ENCODE results near the gene RERE.
"Not testable (repeated sequence)": the region's sequence is repeated elsewhere in the genome, so short reads cannot be mapped to it uniquely, and the experiment has no call there.

Gene RERE

DNA sequence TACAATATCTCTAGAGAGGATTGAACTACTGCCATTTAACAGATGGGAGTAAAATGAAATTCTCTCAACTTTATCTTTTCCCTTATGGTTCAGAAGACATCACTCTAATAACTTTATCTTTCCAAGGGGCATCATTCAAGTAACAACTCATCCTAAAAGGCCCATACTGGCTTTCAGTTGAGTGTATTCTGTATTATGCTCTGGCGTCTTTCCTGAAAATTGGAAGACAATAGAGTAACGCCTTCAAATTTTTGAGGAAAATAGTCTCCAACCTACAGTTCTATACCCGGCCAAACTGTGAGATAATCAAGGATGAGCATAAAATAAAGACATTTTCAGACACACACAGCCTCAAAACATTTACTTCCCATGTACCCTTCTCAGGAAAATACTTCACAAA is 103.3 kb downstream of the RERE start:
- no peak for DNase-seq (ENCODE audit: low spot score)

DNA sequence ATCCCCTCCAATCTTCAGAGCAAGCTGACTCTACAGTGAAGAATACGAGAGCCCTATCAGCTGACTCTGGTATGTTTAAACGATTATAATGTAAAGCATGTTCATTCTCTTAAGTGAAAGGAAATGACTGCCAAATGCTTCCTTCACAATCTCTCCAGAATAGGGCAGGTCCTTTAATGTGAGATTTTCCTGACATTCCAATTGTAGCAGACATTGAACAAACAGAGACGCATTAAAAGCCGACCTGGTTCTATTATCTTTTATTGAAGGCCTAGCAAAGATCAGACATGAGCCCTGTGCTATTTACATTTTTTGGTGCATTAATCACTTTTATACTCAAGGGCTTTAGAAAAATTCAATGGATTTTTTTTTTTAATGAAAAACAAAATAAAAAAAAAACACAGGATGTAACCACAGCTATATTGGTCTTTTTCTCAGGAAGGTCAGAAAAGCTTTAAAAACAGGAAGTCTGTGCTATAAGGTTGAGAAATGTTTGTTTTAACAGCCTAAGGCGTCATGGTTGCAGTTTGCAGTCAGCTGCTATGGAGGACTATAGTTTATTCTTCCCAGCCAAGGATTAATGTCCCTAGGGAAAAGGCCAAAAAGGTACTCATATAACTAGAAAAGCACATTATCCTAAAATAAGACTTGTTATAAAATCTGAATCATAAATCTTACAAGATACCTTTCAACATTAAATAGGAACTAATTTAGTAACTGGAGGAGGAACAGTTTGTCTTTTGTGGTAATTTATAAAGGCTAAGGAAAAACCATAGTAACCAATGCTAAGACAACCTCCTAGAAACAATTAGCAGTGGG is 104.8 kb downstream of the RERE start:
- peak; percentile 57 for DNase-seq (ENCODE audit: low spot score)

DNA sequence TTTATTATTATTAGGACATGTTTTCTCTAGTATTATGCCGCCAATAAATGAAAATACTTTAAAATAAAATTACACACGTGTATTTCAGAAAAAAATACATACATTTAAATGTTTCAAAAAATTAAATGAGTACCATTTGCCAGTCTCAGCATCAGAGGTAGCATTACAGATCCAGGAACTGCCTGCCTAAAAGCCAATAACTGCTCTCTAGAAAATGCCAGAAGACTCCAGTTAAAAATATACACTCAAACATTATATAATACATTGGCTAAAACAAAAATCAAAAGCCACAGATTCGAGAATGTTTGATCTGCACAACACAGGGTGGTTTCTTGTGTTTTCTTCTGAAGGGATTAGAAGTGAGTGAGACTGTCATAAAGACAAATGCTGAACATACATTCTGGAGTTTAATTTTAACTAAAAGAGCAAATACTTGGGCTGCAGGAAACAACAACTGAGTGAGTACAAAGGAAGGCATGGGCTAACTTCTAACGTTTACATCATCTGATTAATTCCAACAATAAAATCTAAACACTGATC is 105.5 kb downstream of the RERE start:
- DNase-seq (ENCODE audit: low spot score): no peak

DNA sequence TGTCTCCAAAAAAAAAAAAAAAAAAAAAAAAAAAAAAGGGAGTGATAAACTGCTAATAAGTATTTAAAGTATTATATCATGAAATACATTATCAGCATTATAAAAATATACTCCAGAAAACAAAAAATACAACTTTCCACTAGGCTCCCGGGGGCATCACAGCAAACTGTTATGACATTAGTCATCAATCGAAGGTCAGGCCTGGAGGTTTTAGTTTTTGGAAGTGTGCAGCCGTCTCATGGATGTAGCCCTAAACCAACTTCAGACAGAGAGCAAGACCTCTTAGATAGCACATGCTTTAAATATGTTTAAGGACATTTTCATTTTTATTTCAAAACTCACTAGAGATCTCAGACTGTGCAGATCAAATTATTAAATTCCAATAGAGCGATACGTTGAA is 106.3 kb downstream of the RERE start:
- DNase-seq (ENCODE audit: low spot score): no peak

DNA sequence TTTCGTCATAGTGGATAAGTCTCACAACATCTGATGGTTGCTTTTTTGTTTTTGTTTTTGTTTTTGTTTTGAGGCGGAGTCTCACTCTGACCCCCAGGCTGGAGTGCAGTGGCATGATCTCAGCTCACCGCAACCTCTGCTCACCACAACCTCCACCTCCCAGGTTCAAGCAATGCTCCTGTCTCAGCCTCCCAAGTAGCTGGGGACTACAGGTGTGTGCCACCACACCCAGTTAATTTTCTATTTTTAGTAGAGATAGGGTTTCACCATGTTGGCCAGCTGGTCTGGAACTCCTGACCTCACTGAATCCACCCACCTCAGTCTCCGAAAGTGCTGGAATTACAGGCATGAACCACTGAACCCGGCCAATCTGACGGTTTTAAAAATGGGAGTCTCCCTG is 109.2 kb downstream of the RERE start:
- no peak for DNase-seq (ENCODE audit: low spot score)

DNA sequence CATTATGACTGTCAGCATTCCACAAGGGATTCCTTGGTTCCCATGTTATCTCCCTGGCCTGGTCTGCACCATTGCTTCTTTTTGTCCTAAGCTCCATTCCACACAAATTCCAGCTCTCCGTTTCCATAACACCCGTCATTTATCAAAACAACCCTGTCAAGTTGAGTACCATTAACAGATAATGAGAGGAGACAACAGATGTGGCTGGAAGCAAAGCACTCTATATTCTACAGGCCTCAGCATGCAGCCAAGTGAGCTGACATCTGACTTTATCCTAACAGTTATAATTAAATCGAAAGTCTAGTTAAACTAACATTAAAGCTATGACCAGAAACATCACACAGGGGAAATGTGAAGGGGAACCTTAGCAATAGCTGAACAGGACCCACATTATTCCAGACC is 110.4 kb downstream of the RERE start:
- DNase-seq (ENCODE audit: low spot score): peak; percentile 25

DNA sequence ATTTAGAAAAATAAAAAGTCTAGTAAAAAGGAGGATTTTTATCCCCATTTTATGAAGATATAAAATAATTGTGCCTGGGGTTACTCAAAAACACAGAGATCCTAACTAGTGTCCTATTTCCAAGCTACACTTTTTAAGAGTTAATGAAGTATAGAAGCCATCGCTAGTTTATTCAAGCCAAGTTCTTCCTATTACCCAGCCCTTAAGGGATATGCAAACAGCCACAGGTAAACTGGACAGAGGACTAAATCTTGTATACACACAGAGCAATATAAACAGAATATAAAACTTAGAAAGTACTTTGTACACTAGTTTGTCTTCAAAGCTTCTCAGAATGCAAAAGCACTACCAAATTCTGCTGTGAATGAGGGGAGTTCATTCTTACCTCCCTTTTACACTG is 111.1 kb downstream of the RERE start:
- no peak for DNase-seq (ENCODE audit: low spot score)

DNA sequence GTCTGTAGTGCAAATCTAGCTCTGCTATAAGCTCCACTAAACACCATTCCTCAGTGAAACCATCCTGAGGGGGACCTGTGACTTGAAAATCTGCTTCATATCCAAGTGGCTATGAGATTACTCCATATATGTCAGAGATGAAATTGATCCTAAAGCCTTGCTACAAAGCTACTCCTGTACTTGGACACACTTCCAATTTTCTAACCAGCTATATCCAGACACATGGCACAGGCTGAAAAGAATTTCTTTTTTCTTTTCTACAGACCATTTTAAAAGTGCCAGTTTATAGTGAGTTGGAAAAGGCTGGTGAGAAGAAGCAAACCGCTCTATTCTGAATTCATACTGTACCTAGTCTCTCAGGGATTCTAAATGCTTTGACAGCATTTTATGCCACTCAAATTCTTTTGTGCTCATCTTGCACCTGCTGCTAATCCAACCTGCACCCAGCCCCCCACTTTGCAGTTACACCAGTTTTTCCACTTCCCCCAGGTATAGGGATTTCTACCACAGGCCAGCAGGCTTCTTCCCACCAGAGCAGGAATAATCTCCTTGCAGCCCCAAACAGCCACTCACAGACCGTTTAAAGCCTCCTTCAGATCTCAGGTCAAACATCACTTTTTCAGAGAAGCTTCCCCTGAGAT is 112.5 kb downstream of the RERE start:
- no peak for DNase-seq (ENCODE audit: low spot score)

DNA sequence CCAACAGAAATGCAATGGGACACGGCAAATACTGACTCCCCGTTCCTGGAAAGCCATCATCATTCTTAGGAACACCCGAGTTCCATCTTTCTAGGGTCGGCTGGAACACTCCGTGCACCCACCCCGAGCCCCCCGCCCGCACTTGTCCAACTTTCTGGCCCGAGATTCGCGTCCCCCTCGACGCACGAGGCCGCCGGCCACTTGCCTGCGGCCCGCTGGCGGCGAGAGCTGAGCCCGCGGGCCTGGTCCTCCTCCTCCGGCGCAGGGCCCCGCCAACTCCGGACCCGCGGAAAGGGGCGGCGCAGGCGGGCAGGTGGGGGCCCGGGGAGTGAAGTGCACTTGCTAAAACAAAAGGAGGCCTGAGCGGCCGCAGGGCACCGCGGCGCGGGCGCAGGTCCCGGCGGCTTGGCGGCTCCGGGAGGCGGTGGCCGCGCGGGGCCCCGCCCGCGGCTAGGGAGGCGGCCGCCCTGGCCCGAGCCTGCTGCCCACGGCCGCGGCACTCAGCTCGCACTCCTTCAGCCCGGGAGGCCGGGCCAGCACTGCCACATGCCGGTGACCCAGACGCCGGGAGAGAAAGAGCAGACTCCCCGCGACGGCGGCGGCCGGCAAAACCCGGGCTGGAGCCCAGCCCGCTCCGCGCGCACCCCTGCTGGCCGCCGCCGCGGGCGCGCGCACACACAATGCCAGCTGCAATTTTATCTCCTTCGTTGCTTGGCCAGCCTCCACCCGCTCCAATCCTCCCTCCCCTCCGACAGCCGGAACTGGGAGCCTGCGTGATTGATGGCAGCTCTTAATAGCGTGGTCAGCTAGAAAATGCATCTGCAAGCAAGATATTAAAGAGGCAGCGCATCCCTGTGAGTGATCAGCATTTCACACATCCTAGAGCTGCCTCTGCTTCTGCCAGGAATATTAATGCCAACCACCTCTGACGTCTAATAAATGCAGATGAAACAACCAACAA is 114.3 kb downstream of the RERE start:
- peak; percentile 96 for DNase-seq (ENCODE audit: low spot score)

DNA sequence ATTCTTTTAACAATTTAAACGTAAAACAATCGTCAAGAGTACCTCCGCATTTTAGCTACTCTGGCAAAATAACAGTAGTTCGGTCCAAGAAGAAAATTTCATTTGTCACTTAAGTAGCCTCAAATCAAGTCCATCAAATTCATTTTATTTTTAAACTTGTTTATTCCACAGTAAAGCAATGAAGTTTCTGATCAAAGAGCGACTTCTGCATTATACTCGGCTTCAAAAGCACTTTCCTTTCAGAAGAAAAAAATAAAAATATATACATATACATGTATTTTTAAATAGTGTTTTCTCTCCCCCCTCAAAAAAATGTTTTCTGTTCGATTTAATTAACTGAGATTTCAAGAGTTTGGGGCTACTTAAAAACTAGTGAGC is 115.0 kb downstream of the RERE start:
- no peak for DNase-seq (ENCODE audit: low spot score)

DNA sequence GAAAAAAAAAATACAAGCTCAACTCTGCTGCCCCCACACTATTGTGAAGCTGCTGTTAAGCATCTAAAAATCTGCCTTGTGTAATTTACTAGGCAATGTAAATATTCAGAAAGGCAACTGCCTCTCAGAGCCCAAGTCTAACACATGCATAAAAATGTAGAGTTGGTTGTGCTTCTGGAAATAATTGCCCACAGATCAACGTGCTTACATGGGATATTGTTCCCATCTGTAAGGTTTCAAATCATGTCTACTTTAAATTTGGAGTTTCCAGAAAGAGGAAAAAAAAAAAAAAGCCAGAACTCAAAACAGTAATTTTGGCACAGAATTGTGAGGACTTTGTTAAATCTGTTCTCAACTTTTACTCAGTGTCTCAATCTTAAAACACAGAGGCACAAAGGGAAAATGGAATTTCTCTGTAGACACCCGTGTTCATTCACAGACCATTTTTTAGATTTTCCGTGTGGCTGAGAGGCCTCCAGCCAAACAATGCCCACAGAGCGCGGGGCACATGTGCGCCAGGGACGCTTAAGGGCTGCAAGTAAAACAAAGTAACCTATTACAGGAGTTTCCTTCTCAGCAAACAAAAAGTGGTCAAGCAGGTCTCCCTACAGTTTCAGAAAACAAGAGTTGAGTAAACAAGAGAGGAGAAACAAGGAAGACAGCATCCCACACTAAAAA is 115.5 kb downstream of the RERE start:
- DNase-seq (ENCODE audit: low spot score): peak; percentile 65

DNA sequence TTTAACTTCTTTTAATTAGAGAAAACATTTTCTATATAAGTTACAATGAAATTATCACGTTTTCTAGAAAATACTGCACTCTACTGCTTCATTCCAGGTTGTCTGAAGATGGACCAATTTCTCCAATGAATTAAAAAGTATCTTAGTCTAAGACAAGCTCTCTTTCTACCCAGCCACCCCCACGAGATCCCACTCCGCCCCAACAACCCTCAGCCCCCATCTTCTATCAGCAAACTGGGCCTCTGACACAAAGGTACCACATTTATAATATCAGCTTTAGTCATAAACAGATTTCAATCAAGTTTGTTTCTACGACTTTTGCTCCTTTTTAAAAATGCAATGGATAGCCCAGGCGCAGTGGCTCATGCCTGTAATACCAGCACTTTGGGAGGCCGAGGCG is 117.8 kb downstream of the RERE start:
- DNase-seq (ENCODE audit: low spot score): no peak

DNA sequence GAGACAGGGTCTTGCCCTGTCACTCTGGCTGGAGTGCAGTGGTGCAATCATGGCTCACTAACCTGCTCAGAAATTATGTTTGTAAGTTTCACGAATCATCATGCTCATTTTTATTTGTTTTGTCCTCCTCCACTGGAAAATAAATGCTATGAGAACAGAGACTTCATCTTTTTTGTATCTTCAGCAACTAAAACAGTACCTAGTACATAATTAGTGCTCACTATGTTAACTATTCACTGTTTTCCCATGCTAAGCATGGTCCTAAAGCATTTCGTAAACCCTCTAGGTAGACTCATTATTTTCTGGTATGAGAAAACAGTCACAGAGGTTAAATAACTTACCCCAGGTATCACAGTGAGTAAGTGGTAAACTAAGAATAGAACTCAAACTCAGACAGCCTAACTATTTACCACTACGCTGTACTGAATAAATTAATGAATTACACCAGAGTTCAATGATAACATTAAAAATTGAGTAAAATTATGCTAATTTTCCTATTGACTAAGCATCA is 118.4 kb downstream of the RERE start:
- DNase-seq (ENCODE audit: low spot score): peak; percentile 45

DNA sequence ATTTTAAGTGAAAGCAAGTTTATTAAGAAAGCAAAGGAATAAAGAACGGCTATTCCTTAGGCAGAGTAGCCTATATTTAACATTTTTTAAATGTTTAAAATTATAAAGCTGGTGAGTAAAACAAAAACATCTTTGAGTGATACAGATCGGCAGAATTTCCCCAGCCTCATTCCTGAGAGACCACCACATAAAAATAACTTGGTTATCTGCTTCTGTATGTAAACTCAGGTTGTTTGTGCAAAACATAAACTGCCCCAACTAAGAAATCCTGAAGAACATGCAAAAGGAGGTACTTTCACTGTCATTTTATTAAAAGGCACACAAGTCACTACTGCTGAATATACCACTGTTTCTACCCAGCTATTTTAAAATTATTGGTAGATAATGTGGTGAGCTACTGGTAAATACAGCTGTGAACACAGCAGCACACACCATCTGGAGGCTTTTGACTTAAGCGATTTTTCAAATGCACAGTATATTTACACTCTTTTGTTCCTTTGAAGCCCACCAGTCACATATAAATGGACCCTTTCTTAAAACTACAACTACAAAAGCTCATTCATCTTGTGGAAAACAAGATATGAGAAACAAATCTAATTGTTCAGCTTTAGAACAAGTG is 119.3 kb downstream of the RERE start:
- DNase-seq (ENCODE audit: low spot score): no peak

DNA sequence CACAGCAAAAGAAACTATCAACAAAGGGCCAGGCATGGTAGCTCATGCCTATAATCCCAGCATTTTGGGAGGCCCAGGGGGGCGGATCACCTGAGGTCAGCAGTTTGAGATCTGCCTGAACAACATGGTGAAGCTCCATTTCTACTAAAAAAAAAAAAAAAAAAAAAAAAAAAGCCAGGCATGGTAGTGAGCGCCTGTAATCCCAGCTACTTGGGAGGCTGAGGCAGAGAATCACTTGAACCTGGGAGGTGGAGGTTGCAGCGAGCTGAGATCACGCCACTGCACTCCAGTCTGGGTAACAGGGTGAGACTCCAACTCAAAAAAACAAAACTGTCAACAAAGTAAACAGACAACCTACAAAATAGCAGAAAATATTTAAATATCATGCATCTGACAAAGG is 122.0 kb downstream of the RERE start:
- DNase-seq (ENCODE audit: low spot score): not testable (repeated sequence)

DNA sequence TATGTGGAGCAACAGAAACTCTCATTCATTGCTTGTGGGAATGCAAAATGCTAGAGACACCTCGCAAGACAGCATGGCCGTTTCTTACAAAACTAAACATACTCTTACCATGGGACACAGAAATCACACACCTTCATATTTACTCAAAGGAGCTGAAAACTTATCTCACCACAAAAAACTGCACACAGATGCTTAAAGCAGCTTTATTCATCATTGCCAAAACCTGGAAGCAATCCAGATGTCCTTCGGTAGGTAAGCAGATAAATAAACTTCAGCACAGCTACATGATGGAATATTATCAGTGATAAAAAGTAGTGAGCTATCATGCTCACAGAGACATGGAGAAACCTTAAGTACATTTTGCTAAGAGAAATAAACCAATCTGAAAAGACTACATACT is 124.3 kb downstream of the RERE start:
- no peak for DNase-seq (ENCODE audit: low spot score)

DNA sequence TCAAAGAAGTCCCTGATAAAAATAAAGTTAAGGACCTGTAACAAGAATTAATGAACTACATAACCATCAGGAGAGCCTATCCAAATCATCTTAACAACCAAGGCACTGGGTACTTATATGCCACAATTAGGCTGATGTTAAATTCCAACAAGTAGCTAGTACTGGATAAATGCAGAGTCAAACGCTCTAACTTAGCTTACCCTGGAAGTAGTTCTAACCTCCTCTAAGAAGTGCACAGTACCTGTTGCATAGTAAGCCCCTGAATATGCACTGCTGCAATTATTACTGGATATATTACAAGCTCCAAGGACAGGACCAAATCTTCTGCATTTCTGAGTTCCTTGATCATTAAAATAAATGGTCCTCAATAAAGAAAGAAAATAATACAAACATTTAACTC is 125.8 kb downstream of the RERE start:
- DNase-seq (ENCODE audit: low spot score): no peak

DNA sequence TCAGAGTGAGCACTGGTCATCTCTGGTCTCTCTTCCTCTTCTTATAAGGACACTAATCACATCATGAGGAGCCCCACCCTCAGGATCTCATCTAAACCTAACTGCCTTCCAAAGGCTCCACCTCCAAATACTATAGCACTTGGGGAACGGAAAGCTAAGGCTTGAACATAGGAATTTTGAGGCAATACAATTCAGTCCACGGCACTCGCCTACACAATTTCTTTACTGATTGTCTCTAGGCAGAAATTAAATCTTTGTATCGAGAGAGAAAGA is 127.3 kb downstream of the RERE start:
- no peak for DNase-seq (ENCODE audit: low spot score)

DNA sequence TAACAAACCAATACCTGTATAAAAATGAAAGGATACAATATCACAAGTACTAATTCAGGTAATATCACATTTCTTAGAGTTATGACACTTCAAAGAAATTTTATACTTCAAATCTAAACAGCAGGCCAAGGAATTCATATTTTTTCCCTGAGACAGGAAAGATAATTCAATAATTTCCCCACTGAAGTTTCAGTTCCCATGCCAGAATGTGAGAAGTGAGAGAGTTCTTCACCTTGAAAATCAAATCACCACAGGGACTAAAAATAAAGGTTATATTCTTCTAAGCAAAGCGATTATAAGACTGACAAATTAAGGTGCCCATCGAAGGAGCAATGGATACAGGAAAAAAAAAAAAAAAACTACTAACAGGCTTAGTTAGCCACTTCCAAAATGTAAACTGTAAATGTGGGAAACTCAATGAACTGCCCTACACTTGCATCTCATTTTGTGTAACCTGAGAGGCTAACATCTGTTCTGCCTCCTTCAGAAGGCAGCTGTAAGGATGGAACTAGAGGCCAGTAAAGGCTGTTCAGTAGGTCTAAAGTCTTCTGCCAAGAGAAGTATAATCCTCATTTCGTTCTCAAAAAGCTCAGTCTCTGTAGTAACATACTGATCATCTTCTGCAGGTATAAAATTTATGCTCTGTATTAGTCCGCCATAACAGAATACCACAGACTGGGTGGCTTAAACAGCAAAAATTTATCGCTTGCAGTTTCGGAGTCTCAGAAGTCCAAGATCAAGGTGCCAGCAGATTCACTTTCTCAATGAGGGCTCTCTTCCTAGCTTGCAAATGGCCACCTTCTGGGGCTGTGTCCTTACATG is 127.8 kb downstream of the RERE start:
- no peak for DNase-seq (ENCODE audit: low spot score)

DNA sequence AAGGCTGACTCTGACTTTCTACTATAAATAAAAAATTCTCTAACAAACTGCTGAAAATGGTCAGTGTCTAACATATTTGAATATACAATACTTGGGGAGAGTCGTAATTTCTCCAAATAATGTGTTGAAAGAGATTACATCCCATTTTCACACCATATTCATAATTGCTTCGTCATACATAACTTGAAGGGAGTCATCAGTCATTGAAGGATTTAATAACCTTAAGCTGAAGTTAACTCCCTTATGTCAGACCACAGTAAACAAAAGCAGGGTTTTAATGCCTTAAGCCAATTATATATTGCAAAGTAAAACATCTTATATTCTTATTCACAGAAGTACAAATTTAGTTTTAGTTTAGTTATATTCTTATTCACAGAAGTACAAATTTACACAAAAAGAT is 129.9 kb downstream of the RERE start:
- DNase-seq (ENCODE audit: low spot score): no peak

DNA sequence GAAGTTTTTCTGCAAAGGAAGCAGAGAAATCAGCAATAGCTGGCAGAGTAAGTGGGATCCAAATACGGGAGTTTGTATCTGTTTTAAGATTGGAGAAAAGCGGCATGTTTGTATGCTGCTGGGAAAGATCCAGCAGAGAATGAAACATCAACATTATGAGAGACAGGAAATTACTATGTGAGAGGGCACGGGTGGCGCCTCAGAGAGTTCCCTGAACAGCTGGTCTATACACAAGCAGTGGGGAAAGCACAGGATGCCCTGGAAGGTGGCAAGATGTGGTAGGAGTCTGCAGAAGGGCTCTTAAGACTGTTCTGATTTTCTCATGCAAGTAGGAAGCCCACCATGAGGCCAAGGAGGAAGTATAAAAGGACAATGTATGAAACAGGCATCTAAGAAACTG is 130.4 kb downstream of the RERE start:
- no peak for DNase-seq (ENCODE audit: low spot score)

Data from kidney tubule cell (primary cell).